ENCODE measurements around the gene ZNF473.
"Not testable (repeated sequence)": the region's sequence is repeated elsewhere in the genome, so short reads cannot be mapped to it uniquely, and the experiment has no call there.

Gene ZNF473

GRCh38 chr19:50051228-50051895 lies 25.6 kb downstream of the ZNF473 start:
- not testable (repeated sequence) for DNase-seq

DNA sequence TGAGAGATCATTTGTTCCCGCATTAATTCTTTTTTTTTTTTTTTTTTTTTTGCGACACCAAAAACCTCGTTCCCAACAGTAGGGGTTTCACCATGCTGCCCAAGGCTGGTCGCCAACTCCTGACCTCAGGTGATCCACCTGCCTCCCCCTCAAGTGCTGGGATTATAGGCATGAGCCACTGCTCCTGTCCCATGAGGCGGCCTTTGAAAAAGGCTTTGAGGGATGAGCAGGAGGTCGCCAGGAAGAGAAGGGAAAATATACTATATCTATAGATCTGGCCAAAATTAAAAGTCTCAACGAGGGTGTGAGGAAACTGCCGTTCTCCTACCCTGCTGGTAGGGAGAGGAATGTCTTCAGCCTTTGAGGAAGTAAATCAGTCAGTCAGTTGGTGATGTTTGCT lies 26.2 kb downstream of the ZNF473 start:
- no peak for DNase-seq

GRCh38 chr19:50053119-50053518 lies 27.3 kb downstream of the ZNF473 start:
- DNase-seq, result no peak

- no peak for DNase-seq
Observed at GRCh38 chr19:50058425-50058824, 32.6 kb downstream of the ZNF473 start.

DNA sequence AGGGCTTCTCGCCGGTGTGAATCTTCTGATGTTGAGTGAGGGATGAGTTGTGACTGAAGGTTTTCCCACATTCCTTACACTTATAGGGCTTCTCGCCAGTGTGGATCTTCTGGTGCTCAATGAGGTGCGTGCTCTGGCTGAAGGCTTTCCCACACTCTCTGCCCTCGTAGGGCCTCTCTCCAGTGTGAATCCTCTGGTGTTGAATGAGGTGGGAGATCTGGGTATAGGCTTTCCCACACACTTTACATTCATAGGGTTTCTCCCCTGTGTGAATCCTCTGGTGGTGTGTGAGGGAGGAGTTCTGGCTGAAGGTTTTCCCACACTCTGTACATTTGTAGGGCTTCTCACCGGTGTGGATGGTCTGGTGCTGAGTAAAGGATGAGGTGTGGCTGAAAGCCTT lies 33.2 kb downstream of the ZNF473 start:
- DNase-seq, result no peak

DNA sequence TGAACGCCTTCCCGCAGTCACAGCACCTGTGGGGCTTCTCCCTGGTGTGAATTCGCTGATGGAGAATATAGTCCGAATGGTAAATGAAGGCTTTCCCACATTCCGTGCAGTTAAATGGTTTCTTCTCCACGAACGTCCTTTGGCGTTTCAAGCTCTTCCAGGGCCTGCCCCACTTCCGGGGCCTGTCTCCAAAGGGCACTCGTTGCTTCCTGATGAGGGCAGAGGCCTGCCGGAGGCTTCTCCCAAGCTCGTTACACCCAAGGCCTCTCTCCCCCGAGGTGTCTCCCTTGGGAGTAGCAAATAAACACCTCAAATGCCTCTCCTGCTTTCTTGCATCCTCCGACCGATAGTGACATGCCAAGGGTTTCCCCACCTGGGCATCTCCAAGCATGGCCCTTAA lies 34.3 kb downstream of the ZNF473 start:
- no peak for DNase-seq

DNA sequence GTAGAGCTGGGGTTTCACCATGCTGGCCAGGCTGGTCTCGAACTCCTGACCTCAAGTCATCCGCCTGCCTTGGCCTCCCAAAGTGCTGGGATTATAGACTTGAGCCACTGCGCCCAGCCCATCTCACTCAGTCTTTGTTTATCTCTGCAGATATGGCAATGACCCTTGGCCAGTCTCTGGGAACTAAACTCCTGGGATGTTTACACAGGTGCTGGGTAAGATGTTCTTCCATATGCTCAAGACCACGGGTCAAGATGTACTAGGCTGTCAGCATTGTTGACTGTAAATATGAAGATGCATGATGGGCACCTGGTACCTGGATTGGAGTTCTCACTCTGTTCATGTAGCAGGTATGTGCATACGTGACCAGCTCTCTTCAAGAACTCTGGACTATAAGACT lies 35.8 kb downstream of the ZNF473 start:
- DNase-seq, result no peak

DNA sequence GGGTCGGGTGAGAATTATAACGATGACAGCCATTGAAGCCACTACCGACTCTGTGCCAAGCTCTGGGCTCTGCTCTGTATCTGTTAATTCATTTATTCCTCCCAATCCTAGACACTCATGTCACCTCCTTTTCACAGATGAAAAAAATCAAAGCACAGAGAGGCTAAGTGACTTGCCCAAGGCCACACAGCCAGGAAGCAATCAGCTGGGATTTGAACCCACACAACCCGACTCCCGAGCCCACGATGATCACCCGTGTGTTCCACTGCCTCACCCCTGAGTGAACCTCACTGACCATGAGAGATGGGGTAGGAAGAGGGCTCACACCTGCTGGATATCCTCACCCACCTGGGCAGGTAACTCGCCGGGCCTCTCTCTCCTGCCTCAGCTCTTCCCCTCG lies 40.1 kb downstream of the ZNF473 start:
- DNase-seq, result no peak

GRCh38 chr19:50067575-50067974 lies 41.8 kb downstream of the ZNF473 start:
- no peak for DNase-seq

DNA sequence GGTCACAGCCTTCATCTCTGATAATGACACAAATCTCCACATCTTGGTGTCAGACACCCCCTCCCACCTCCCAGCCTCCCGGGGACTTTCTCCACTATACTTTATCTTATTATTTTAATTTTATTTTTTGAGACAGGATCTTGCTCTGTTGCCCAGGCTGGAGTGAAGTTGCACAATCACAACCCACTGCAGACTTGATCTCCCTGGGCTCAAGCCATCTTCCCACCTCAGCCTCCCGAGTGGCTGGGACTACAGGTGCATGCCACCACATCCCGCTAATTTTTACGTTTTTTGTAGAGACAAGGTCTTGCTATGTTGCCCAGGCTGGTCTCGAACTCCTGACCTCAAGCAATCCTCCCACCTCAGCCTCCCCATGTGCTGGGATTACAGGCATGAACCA lies 42.6 kb downstream of the ZNF473 start:
- DNase-seq, result not testable (repeated sequence)

- not testable (repeated sequence) for DNase-seq
Observed at GRCh38 chr19:50075076-50075475, 49.3 kb downstream of the ZNF473 start.

DNA sequence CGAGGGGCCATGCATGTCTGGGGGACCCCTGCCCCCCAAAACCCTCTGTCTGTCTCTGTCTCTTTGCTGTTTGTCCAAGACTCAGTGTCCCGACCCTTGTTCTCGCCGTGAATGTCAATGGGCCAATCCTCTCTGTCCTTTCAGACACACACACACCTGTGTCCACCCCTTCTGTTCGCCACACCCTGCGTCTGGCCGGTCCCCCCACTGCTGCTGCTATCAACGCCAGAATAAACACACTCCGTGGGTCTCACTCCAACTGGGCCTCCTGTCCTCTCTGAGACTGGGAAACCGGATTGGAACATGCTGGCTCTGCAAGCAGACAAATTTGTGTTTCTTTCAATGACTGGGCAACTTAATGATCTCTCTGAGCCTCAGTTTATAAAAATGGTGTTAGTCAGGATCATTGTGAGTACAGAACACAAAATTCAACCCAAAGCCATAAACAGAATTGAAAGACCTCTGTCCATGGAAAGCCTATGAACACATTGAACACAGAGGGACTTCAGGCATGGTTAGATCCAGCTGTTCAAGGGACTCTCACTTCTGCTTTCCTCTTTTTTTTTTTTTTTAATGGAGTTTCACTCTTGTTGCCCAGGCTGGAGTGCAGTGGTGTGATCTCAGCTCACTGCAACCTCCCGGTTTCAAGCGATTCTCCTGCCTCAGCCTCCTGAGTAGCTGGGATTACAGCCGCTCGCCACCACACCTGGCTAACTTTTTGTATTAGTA lies 50.0 kb downstream of the ZNF473 start:
- not testable (repeated sequence) for DNase-seq

GRCh38 chr19:50076581-50077355 lies 51.0 kb downstream of the ZNF473 start:
- DNase-seq, result not testable (repeated sequence)

DNA sequence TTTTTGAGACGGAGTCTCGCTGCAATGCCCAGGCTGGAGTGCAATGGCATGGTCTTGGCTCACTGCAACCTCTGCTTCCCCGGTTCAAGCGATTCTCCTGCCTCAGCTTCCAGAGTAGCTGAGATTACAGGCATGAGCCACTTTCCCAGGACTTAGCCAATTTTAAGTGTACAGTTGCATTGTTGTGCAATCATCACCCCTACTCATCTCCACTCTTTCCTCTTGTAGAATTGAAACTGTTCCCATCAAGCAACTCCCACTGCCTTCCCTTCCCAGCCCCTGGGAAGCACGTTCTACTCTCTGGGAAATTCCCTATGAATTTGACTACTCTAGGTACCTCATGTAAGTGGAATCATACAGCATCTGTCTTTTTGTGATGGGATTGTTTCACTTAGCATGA lies 53.2 kb downstream of the ZNF473 start:
- not testable (repeated sequence) for DNase-seq

DNA sequence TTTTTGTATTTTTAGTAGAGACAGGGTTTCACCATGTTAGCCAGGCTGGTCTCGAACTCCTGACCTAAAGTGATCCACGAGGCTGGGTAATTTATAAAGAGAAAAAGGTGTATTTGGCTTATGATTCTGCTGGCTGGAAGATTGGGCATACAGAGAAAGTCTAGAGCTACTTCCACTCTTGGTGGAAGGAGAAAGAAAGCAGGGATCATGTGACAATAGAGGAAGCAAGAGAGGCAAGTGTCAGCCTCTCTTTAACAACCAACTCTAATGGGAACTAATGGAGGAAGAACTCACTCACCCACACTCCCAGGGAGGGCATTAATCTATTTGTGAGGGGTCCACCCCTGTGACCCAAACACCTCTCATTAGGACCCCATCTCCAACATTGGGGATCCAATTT lies 58.6 kb downstream of the ZNF473 start:
- not testable (repeated sequence) for DNase-seq

GRCh38 chr19:50087153-50087552 lies 61.3 kb downstream of the ZNF473 start:
- DNase-seq, result not testable (repeated sequence)

GRCh38 chr19:50090706-50091105 lies 64.9 kb downstream of the ZNF473 start:
- DNase-seq, result not testable (repeated sequence)

DNA sequence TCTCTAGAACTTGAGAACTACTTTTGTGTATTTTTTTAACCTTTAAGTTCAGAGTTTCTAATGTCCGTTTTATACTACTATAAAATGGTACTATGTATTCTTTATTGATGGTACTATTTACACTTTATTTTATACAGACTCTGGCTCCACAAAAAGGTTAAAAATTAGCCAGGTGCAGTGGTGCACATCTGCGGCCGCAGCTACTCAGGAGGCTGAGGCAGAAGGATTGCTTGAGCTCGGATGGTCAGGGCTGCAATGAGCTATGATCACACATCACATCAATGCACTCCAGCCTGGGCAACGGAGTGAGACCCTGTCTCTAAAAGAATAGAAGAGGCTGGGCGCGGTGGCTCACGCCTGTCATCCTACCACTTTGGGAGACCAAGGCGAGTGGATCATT lies 66.0 kb downstream of the ZNF473 start:
- DNase-seq, result not testable (repeated sequence)

GRCh38 chr19:50092597-50092996 lies 66.8 kb downstream of the ZNF473 start:
- DNase-seq, result not testable (repeated sequence)

- not testable (repeated sequence) for DNase-seq
Observed at GRCh38 chr19:50097884-50098283, 72.1 kb downstream of the ZNF473 start.

DNA sequence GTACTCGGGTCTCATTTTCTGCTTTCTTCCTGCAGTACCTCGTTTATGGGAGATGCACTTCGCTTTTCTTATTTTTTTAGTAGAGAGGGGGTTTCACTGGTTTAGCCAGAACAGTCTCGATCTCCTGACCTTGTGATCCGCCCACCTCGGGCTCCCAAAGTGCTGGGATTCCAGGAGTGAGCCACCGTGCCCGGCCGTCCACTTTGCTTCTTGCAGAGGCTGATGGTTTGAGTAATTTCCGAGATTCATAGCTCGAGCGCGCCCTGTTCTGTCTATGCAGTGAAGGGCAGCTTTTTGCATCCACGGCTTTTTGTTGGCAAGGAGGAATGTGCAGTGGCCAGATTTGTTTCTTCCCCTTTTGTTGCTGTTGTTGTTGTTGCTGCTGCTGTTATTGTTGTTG lies 73.1 kb downstream of the ZNF473 start:
- not testable (repeated sequence) for DNase-seq

GRCh38 chr19:50099696-50100095 lies 73.9 kb downstream of the ZNF473 start:
- not testable (repeated sequence) for DNase-seq

GRCh38 chr19:50100946-50101345 lies 75.1 kb downstream of the ZNF473 start:
- not testable (repeated sequence) for DNase-seq

Data from KG1 (cell line).